HEK293 (cell line): ENCODE data around the gene ZPLD1.

Experiments
- CTCF ChIA-PET: fragments of 350-600 bp; formaldehyde crosslinking; extraction: SDS; loops from one replicate; lab custom pipeline; 2021; ENCODE audit warnings: antibody characterized with exemption; lab: Yijun Ruan, JAX
- POLR2A ChIA-PET: fragments of 300-600 bp; formaldehyde crosslinking; extraction: SDS; loops from one replicate; lab custom pipeline; 2020; ENCODE audit warnings: antibody characterized with exemption, inconsistent platforms; lab: Yijun Ruan, JAX
- H3K27ac ChIP-seq: fragments of 200-500 bp; sonication (Bioruptor generic); 2 replicates; pipeline ENCODE4 v1.5.1; 2014; ENCODE audit warnings: low read depth, low read length, control low read depth, inconsistent platforms; ENCODE audit errors: extremely low read depth
- H3K36me3 ChIP-seq, 2 experiments: fragments of 200-500 bp in 1 of 2; sonication (Bioruptor generic) in 1 of 2; 1 replicate in 1 of 2; 2 replicates in 1 of 2; pipeline ENCODE4 v1.5.1; 2014 to 2017; ENCODE audit warnings: inconsistent platforms in 2 of 2, low read length in 2 of 2; ENCODE audit not compliant: control insufficient read depth in 2 of 2, insufficient read depth in 1 of 2
- H3K4me1 ChIP-seq: fragments of 200-500 bp; sonication (Bioruptor generic); 2 replicates; pipeline ENCODE4 v1.5.1; 2014; ENCODE audit warnings: mild to moderate bottlenecking, low read length, inconsistent platforms; ENCODE audit not compliant: control insufficient read depth, insufficient read depth
- H3K4me3 ChIP-seq: 2 replicates; pipeline ENCODE4 v1.5.1; 2011; ENCODE audit warnings: low read depth, mild to moderate bottlenecking, control low read depth, low read length, moderate library complexity
- H3K9me3 ChIP-seq: fragments of 200-500 bp; sonication (Bioruptor generic); 2 replicates; pipeline ENCODE4 v1.5.1; 2014; ENCODE audit warnings: low read depth, low read length, inconsistent platforms; ENCODE audit not compliant: control insufficient read depth, insufficient read depth
- AEBP2 ChIP-seq: fragments of 450-650 bp; formaldehyde crosslinking; IDR thresholded peaks from 2 replicates; pipeline ENCODE4 v1.5.1; 2016; ENCODE audit warnings: missing biosample characterization, missing genetic modification characterization, borderline replicate concordance
- EGR2 ChIP-seq: fragments of 450-650 bp; formaldehyde crosslinking; IDR thresholded peaks from 2 replicates; pipeline ENCODE4 v1.5.1; 2016; ENCODE audit warnings: low read depth, missing biosample characterization, missing genetic modification characterization
- KLF16 ChIP-seq: fragments of 450-650 bp; formaldehyde crosslinking; IDR thresholded peaks from 2 replicates; pipeline ENCODE4 v1.5.1; 2017; ENCODE audit warnings: missing biosample characterization, missing genetic modification characterization
- OSR2 ChIP-seq: fragments of 450-650 bp; formaldehyde crosslinking; IDR thresholded peaks from 2 replicates; pipeline ENCODE4 v1.5.1; 2016; ENCODE audit warnings: missing biosample characterization, missing genetic modification characterization
- PRDM1 ChIP-seq: fragments of 450-650 bp; formaldehyde crosslinking; IDR thresholded peaks from 2 replicates; pipeline ENCODE4; 2016; ENCODE audit warnings: missing biosample characterization, missing genetic modification characterization
- REPIN1 ChIP-seq: fragments of 450-650 bp; formaldehyde crosslinking; IDR thresholded peaks from 2 replicates; pipeline ENCODE4 v1.5.1; 2017; ENCODE audit warnings: missing biosample characterization, missing genetic modification characterization, low read depth
- TCF7L2 ChIP-seq: IDR thresholded peaks from 2 replicates; pipeline ENCODE4 v1.6.1; 2011; ENCODE audit warnings: low read depth, mild to moderate bottlenecking, inconsistent platforms, low read length, moderate library complexity, borderline replicate concordance
- TRIM28 ChIP-seq: IDR thresholded peaks from 2 replicates; pipeline ENCODE4 v1.6.1; 2011; ENCODE audit warnings: low read length, control low read depth, borderline replicate concordance
- YY1 ChIP-seq: fragments of 450-650 bp; formaldehyde crosslinking; IDR thresholded peaks from 2 replicates; pipeline ENCODE4 v1.5.1; 2018; ENCODE audit warnings: missing biosample characterization, missing genetic modification characterization
- ZBTB21 ChIP-seq: fragments of 450-650 bp; formaldehyde crosslinking; IDR thresholded peaks from 2 replicates; pipeline ENCODE4 v1.5.1; 2017; ENCODE audit warnings: missing biosample characterization, missing genetic modification characterization
- ZBTB7A ChIP-seq: fragments of 450-650 bp; formaldehyde crosslinking; IDR thresholded peaks from 2 replicates; pipeline ENCODE4 v1.5.1; 2016; ENCODE audit warnings: low read depth, missing biosample characterization, missing genetic modification characterization
- ZNF10 ChIP-seq: fragments of 450-650 bp; formaldehyde crosslinking; IDR thresholded peaks from 2 replicates; pipeline ENCODE4 v1.5.1; 2017; ENCODE audit warnings: missing biosample characterization, missing genetic modification characterization
- ZNF112 ChIP-seq: fragments of 450-650 bp; formaldehyde crosslinking; IDR thresholded peaks from 2 replicates; pipeline ENCODE4 v1.5.0; 2017; ENCODE audit warnings: missing biosample characterization, missing genetic modification characterization
- ZNF19 ChIP-seq: fragments of 450-650 bp; formaldehyde crosslinking; IDR thresholded peaks from 2 replicates; pipeline ENCODE4; 2016; ENCODE audit warnings: missing biosample characterization, missing genetic modification characterization, low read depth
- ZNF223 ChIP-seq: fragments of 450-650 bp; formaldehyde crosslinking; IDR thresholded peaks from 2 replicates; pipeline ENCODE4 v1.5.1; 2016; ENCODE audit warnings: missing biosample characterization, missing genetic modification characterization
- ZNF362 ChIP-seq: fragments of 450-650 bp; formaldehyde crosslinking; IDR thresholded peaks from 2 replicates; pipeline ENCODE4 v1.5.1; 2016; ENCODE audit warnings: missing biosample characterization, missing genetic modification characterization
- ZNF529 ChIP-seq: fragments of 450-650 bp; formaldehyde crosslinking; IDR thresholded peaks from 2 replicates; pipeline ENCODE4 v1.5.1; 2017; ENCODE audit warnings: missing genetic modification characterization, missing biosample characterization; ENCODE audit not compliant: insufficient replicate concordance
- ZNF530 ChIP-seq: fragments of 450-650 bp; formaldehyde crosslinking; IDR thresholded peaks from 2 replicates; pipeline ENCODE4 v1.5.1; 2016; ENCODE audit warnings: low read depth, missing biosample characterization, missing genetic modification characterization
- ZNF549 ChIP-seq: fragments of 450-650 bp; IDR thresholded peaks from 2 replicates; pipeline ENCODE4 v1.5.1; 2018; ENCODE audit warnings: missing biosample characterization, missing genetic modification characterization, mild to moderate bottlenecking, inconsistent platforms, moderate library complexity
- ZNF830 ChIP-seq: fragments of 450-650 bp; IDR thresholded peaks from 2 replicates; pipeline ENCODE4 v1.5.0; 2018; ENCODE audit warnings: missing biosample characterization, missing genetic modification characterization, low read depth, mild to moderate bottlenecking, moderate library complexity
- ZNF843 ChIP-seq: fragments of 450-650 bp; formaldehyde crosslinking; IDR thresholded peaks from 2 replicates; pipeline ENCODE4 v1.5.1; 2016; ENCODE audit warnings: missing biosample characterization, missing genetic modification characterization
- ZXDB ChIP-seq: fragments of 450-650 bp; formaldehyde crosslinking; IDR thresholded peaks from 2 replicates; pipeline ENCODE4 v1.5.1; 2016; ENCODE audit warnings: missing biosample characterization, missing genetic modification characterization
- TF ChIP-seq, protein P1 (sequence below): fragments of 450-650 bp; formaldehyde crosslinking; IDR thresholded peaks from 2 replicates; pipeline ENCODE4 v1.5.1; 2016; ENCODE audit warnings: missing biosample characterization, missing genetic modification characterization
- TF ChIP-seq, protein P2 (sequence below): fragments of 450-650 bp; formaldehyde crosslinking; IDR thresholded peaks from 2 replicates; pipeline ENCODE4 v1.5.1; 2016; ENCODE audit warnings: missing biosample characterization, missing genetic modification characterization, borderline replicate concordance
- TF ChIP-seq, protein P3 (sequence below): fragments of 450-650 bp; formaldehyde crosslinking; IDR thresholded peaks from 2 replicates; pipeline ENCODE4 v1.5.0; 2017; ENCODE audit warnings: missing biosample characterization, missing genetic modification characterization, borderline replicate concordance

ZPLD1 gene

DNA sequence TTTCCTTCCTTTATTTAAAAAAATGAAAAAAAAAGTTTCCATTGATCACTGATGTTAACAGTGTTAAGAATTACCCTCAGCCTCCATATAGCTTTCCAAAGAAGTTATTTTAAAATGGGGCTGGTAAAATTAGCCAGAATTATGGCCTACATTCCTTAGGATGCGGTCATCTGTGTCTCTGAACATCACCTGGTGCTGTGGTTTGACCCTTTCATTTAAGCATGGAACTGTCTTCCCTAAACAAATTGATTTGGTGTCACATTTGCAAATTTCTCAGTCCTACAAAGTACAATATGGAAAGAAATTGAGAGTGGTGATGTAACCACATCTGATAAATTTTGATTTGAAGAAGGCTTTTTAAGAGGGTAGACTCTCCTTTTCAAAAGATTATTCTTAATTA lies 40.3 kb upstream of the ZPLD1 start:
- Histone ChIP-seq H3K36me3 (no peaks in the 10 kb centered on the region), H3K4me3 (no peak overlapping the region), H3K4me1 (no peaks in the 10 kb centered on the region)
- no peak for TF ChIP-seq PRDM1 (tag by site-specific recombination)
- no peak for TF ChIP-seq ZBTB7A (tag by site-specific recombination)
- no peak for TF ChIP-seq ZBTB21
- no peak for TF ChIP-seq YY1 (tag by site-specific recombination)
- TF ChIP-seq ZNF529 = no peak
- TF ChIP-seq REPIN1 (tag by site-specific recombination) = no peak
- no peak for TF ChIP-seq ZNF530 (tag by site-specific recombination)
- TF ChIP-seq ZNF19 = no peak
- no peak for TF ChIP-seq KLF16
- no peak for TF ChIP-seq ZNF549 (tag by site-specific recombination)
- no peak for TF ChIP-seq ZNF112
- TF ChIP-seq ZNF843 (tag by site-specific recombination) = no peak
- no peak for TF ChIP-seq ZNF10 (tag by site-specific recombination)
- no peak for TF ChIP-seq ZNF362 (tag by site-specific recombination)
- TF ChIP-seq TCF7L2 = no peak
- no peak for TF ChIP-seq EGR2 (tag by site-specific recombination)
- no peak for TF ChIP-seq ZXDB (tag by site-specific recombination)
- no peak for TF ChIP-seq ZNF830 (tag by site-specific recombination)
- no peak for TF ChIP-seq AEBP2 (tag by site-specific recombination)
- TF ChIP-seq ZNF223 (tag by site-specific recombination) = no peak
- TF ChIP-seq, all 188 proteins: peak for 0
- ChIA-PET CTCF (no interaction called here), POLR2A (no interaction called here)
- Histone ChIP-seq H3K9me3 (no peaks in the 10 kb centered on the region), H3K27ac (no peak overlapping the region)

GRCh38 chr3:102398176-102398575 lies 36.6 kb upstream of the ZPLD1 start:
- Histone ChIP-seq H3K27ac (no peak overlapping the region), H3K36me3 (no peaks in the 10 kb centered on the region), H3K4me1 (no peaks in the 10 kb centered on the region), H3K9me3 (no peaks in the 10 kb centered on the region), H3K4me3 (no peak overlapping the region)
- no peak for TF ChIP-seq TRIM28
- TF ChIP-seq, protein P1, sequence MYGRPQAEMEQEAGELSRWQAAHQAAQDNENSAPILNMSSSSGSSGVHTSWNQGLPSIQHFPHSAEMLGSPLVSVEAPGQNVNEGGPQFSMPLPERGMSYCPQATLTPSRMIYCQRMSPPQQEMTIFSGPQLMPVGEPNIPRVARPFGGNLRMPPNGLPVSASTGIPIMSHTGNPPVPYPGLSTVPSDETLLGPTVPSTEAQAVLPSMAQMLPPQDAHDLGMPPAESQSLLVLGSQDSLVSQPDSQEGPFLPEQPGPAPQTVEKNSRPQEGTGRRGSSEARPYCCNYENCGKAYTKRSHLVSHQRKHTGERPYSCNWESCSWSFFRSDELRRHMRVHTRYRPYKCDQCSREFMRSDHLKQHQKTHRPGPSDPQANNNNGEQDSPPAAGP (tag by site-specific recombination) = no peak
- POLR2A ChIA-PET = no interaction called here
- CTCF ChIA-PET = no interaction called here

GRCh38 chr3:102398666-102399065 lies 36.1 kb upstream of the ZPLD1 start:
- CTCF ChIA-PET = no interaction called here
- H3K4me3 ChIP-seq = no peak overlapping the region
- H3K9me3 ChIP-seq = no peaks in the 10 kb centered on the region
- H3K27ac ChIP-seq = no peak overlapping the region
- no peaks in the 10 kb centered on the region for H3K36me3 ChIP-seq
- no peaks in the 10 kb centered on the region for H3K4me1 ChIP-seq
- POLR2A ChIA-PET = no interaction called here
- TF ChIP-seq ZNF112 (no peak), ZNF19 (no peak), OSR2 (no peak)
- TF ChIP-seq, protein P2, sequence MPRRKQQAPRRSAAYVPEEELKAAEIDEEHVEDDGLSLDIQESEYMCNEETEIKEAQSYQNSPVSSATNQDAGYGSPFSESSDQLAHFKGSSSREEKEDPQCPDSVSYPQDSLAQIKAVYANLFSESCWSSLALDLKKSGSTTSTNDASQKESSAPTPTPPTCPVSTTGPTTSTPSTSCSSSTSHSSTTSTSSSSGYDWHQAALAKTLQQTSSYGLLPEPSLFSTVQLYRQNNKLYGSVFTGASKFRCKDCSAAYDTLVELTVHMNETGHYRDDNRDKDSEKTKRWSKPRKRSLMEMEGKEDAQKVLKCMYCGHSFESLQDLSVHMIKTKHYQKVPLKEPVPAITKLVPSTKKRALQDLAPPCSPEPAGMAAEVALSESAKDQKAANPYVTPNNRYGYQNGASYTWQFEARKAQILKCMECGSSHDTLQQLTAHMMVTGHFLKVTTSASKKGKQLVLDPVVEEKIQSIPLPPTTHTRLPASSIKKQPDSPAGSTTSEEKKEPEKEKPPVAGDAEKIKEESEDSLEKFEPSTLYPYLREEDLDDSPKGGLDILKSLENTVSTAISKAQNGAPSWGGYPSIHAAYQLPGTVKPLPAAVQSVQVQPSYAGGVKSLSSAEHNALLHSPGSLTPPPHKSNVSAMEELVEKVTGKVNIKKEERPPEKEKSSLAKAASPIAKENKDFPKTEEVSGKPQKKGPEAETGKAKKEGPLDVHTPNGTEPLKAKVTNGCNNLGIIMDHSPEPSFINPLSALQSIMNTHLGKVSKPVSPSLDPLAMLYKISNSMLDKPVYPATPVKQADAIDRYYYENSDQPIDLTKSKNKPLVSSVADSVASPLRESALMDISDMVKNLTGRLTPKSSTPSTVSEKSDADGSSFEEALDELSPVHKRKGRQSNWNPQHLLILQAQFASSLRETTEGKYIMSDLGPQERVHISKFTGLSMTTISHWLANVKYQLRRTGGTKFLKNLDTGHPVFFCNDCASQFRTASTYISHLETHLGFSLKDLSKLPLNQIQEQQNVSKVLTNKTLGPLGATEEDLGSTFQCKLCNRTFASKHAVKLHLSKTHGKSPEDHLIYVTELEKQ = no peak
- TF ChIP-seq, protein P3, sequence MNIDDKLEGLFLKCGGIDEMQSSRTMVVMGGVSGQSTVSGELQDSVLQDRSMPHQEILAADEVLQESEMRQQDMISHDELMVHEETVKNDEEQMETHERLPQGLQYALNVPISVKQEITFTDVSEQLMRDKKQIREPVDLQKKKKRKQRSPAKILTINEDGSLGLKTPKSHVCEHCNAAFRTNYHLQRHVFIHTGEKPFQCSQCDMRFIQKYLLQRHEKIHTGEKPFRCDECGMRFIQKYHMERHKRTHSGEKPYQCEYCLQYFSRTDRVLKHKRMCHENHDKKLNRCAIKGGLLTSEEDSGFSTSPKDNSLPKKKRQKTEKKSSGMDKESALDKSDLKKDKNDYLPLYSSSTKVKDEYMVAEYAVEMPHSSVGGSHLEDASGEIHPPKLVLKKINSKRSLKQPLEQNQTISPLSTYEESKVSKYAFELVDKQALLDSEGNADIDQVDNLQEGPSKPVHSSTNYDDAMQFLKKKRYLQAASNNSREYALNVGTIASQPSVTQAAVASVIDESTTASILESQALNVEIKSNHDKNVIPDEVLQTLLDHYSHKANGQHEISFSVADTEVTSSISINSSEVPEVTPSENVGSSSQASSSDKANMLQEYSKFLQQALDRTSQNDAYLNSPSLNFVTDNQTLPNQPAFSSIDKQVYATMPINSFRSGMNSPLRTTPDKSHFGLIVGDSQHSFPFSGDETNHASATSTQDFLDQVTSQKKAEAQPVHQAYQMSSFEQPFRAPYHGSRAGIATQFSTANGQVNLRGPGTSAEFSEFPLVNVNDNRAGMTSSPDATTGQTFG (tag by site-specific recombination) = no peak
